GM21381 (cell line): ENCODE measurements around the gene BEND6.

Experiments used
- ATAC-seq: cut with Tn5 transposase; IDR thresholded peaks from one replicate; pipeline ENCODE4 v1.9.1; 2021; ENCODE audit warnings: mild to moderate bottlenecking, moderate library complexity; ENCODE audit not compliant: unreplicated experiment

The BEND6 gene

DNA sequence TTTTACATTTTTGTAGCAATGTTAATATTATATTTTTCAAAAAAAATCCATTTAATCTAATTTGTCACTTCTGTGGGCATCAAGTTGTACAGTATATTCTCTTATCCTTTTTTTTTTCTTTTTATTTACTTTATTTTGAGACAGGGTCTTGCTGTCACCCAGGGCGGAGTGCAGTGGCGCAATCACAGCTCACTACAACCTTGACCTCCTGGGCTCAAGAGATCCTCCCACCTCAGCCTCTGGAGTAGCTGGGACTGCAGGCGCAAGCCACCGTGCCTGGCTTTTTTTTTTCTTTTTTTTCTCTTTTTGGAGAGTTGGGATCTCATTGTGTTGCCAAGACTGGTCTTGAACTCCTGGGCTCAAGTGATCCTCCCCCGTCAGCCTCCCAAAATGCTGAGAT is 14.4 kb upstream of the BEND6 start:
- ATAC-seq, result no peak

GRCh38 chr6:56940977-56941376 is 13.9 kb upstream of the BEND6 start:
- no peak for ATAC-seq

- ATAC-seq, result no peak
Observed at GRCh38 chr6:56944661-56945060, 10.2 kb upstream of the BEND6 start.

DNA sequence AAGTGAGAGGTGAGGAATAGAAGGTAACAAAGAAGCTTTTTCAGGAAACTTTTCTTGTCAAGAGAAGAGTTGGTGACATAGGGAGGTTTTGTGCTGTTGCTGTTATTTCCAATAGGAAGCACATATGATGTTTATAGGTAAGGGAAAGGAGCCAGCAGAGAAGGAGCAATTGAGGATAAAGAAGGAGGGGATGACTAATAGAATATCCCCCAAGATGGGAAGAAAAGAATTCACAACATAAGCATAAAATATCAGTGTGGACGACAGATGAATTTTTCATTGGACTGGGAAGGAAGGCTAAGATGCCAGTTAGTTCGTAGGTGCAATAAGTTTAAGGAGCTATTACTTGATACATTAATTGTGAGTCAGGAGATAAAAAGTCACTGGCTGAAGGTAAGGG is 8.5 kb upstream of the BEND6 start:
- ATAC-seq, result no peak

DNA sequence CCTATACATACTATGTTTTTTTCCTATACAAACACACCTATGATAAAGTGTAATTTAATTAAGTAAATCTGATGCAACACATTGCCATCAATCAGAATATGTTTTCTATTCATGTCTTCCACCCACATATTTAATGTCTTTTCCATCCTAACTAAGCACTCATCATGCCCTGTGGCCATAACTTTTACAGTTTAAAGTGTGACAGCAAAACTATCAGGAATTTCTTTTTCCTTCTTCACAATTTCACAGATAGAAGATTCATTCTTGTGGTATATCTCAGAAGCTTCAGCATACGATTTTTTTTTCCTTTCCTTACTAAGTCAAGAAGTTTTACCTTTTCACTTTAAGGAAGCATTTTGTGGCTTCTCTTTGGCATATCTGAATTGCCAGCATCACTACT is 7.0 kb upstream of the BEND6 start:
- no peak for ATAC-seq

GRCh38 chr6:56949265-56949664 is 5.6 kb upstream of the BEND6 start:
- no peak for ATAC-seq

GRCh38 chr6:56949925-56950495 is 4.9 kb upstream of the BEND6 start:
- ATAC-seq, result no peak

- ATAC-seq, result no peak
Observed at GRCh38 chr6:56951049-56951831, 3.7 kb upstream of the BEND6 start.

- ATAC-seq, result no peak
Observed at GRCh38 chr6:56953597-56954402, 1.1 kb upstream of the BEND6 start.

GRCh38 chr6:56955171-56956155 is 556 bp downstream of the BEND6 start:
- ATAC-seq, result peak; percentile 65

DNA sequence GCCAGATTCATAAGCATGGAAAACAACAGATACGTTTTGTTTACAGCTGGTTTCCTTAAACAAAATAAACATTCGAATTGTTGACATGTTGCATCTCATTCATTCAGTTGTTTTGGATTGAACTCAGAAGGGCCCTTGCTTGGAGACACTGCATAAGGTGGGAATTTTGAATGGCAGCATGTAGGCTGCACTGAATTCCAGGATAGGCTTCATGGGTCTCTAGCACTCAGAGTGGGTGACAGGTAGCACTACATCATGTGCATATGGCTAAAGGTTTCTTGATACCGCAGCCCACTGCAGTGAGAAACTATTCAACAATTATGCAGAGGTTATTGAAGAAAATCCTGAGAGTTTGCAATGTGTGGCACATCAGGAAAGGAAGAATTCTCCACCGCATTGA is 1.6 kb downstream of the BEND6 start:
- ATAC-seq, result no peak

GRCh38 chr6:56957856-56958255 is 2.9 kb downstream of the BEND6 start:
- no peak for ATAC-seq

DNA sequence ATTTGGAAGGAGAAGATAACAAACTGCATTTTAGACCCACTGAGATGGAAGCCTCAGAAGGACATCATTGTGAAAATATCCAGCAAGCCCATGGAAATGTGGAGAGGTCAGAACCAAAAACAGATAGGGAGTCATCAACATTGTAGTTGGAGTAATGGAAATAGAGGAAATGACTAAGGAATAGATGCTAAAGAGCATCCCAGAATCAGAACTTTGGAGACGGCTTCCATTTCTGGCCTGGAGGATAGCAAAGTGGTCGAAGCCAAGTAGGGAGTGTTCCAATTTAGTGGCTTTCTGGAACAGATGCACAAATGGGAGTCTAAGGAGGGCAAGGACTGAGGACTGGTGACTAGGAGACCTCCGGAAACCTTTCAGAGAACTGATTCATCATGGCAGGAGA is 3.6 kb downstream of the BEND6 start:
- ATAC-seq, result no peak

GRCh38 chr6:56959094-56959493 is 4.2 kb downstream of the BEND6 start:
- no peak for ATAC-seq

- ATAC-seq, result no peak
Observed at GRCh38 chr6:56959938-56960337, 5.0 kb downstream of the BEND6 start.

GRCh38 chr6:56961151-56961550 is 6.2 kb downstream of the BEND6 start:
- ATAC-seq, result no peak

GRCh38 chr6:56962441-56962840 is 7.5 kb downstream of the BEND6 start:
- ATAC-seq, result no peak

DNA sequence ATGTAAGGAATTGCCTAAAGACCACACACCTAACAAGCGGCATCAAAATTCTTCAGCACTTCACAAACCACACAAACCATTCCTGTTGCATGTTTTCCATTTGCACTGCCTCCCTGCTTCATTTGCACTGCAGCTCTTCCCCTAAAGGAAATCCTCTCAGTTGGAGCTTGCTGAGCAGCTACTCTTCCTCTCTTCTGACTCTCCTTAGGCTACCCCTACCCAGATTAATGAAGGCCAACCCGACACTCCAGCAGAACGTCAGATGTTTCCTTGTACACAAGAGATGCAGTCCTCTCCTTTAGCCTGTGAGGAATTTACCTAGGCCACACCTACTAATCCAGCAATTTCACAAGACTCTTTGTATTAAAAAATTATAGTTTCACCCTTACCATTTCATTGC is 8.1 kb downstream of the BEND6 start:
- no peak for ATAC-seq

DNA sequence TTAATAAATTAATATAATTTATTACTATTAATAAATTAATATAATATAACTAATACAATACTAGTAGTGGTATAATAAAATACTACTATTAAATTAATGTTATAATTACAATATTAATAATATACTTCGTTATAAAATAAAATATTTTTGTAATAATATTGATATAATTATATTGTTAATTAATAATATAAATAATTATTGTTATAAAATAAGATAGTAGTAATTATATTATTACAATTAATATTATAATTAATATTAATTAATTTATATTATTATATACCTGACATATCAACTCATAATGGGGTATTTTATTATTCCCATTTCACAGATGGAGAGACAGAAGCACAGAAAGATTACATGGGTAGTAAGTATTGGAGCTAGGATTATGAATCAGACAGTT is 8.9 kb downstream of the BEND6 start:
- ATAC-seq, result no peak

GRCh38 chr6:56965126-56965525 is 10.2 kb downstream of the BEND6 start:
- ATAC-seq, result no peak

DNA sequence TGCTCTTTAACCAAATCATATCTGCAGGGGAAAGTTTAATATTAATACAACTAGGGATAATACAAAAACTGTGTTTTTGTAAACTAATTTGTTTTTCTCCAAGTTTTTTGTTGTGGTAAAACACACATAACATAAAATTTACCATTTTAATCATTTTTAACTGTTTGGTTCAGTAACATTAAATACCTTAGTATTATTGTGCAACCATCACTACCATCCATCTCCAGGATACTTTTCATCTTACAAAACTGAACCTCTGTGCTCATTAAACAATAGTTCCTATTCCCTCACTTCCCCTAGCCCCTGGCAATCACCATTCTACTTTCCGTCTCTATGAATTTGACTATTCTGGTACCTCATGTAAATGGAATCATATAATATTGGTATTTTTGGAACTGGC is 15.9 kb downstream of the BEND6 start:
- ATAC-seq, result no peak
